KMS-11 (cell line): ENCODE data around the gene CBLC.

Experiments
- H2AFZ ChIP-seq: fragments of 200-600 bp; sonication (generic); 2 replicates; pipeline ENCODE4 v1.6.1; 2016; ENCODE audit warnings: antibody characterized with exemption, mixed run types, low read depth
- H3K27ac ChIP-seq: fragments of 200-600 bp; sonication (generic); 2 replicates; pipeline ENCODE4 v1.6.1; 2016; ENCODE audit warnings: mild to moderate bottlenecking, mixed run types
- H3K27me3 ChIP-seq: fragments of 200-600 bp; sonication (generic); 2 replicates; pipeline ENCODE4 v1.6.1; 2017; ENCODE audit warnings: mild to moderate bottlenecking, low read depth, mixed run types, moderate library complexity; ENCODE audit not compliant: insufficient read depth
- H3K36me3 ChIP-seq: fragments of 200-600 bp; sonication (generic); 2 replicates; pipeline ENCODE4 v1.6.1; 2017; ENCODE audit warnings: mild to moderate bottlenecking, mixed run types; ENCODE audit not compliant: insufficient read depth
- H3K4me1 ChIP-seq: fragments of 200-600 bp; sonication (generic); 2 replicates; pipeline ENCODE4 v1.6.1; 2016; ENCODE audit warnings: mild to moderate bottlenecking, low read depth, mixed run types; ENCODE audit not compliant: poor library complexity, severe bottlenecking
- H3K4me2 ChIP-seq: fragments of 200-600 bp; sonication (generic); 2 replicates; pipeline ENCODE4 v1.7.0; 2016; ENCODE audit warnings: mild to moderate bottlenecking, mixed run types
- H3K4me3 ChIP-seq: fragments of 200-600 bp; sonication (generic); IDR thresholded peaks from 2 replicates; pipeline ENCODE4 v1.6.1; 2017; ENCODE audit warnings: low read depth, low read length, mixed read lengths; ENCODE audit not compliant: insufficient read depth
- H3K79me2 ChIP-seq: fragments of 200-600 bp; sonication (generic); 2 replicates; pipeline ENCODE4 v1.6.1; 2016; ENCODE audit warnings: low read depth, mixed run types; ENCODE audit not compliant: insufficient read depth
- H3K9ac ChIP-seq: fragments of 200-600 bp; sonication (generic); 2 replicates; pipeline ENCODE4 v1.6.1; 2016; ENCODE audit warnings: mild to moderate bottlenecking, mixed run types
- H4K20me1 ChIP-seq: fragments of 200-600 bp; sonication (generic); 2 replicates; pipeline ENCODE4 v1.6.1; 2016; ENCODE audit warnings: mild to moderate bottlenecking, mixed run types; ENCODE audit not compliant: insufficient read depth
- TF ChIP-seq, protein P1 (sequence below): fragments of 200-600 bp; sonication (generic); conservative IDR thresholded peaks from 2 replicates; pipeline ENCODE4 v1.6.1; 2017; ENCODE audit warnings: low read depth, mild to moderate bottlenecking, antibody characterized with exemption, low read length, moderate library complexity, mixed read lengths

Gene CBLC

GRCh38 chr19:44741258-44741731 lies 36.4 kb upstream of the CBLC start:
- H3K4me3 ChIP-seq, result no peak overlapping the region
- H3K79me2 ChIP-seq, result no peaks in the 10 kb centered on the region
- TF ChIP-seq, protein P1, sequence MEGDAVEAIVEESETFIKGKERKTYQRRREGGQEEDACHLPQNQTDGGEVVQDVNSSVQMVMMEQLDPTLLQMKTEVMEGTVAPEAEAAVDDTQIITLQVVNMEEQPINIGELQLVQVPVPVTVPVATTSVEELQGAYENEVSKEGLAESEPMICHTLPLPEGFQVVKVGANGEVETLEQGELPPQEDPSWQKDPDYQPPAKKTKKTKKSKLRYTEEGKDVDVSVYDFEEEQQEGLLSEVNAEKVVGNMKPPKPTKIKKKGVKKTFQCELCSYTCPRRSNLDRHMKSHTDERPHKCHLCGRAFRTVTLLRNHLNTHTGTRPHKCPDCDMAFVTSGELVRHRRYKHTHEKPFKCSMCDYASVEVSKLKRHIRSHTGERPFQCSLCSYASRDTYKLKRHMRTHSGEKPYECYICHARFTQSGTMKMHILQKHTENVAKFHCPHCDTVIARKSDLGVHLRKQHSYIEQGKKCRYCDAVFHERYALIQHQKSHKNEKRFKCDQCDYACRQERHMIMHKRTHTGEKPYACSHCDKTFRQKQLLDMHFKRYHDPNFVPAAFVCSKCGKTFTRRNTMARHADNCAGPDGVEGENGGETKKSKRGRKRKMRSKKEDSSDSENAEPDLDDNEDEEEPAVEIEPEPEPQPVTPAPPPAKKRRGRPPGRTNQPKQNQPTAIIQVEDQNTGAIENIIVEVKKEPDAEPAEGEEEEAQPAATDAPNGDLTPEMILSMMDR, result no peak
- H3K4me1 ChIP-seq, result peaks cover 42% of the 10 kb centered on the region
- no peaks in the 10 kb centered on the region for H3K36me3 ChIP-seq
- H2AFZ ChIP-seq, result peak overlapping the region; percentile 18; the same call in 1 of the 2 replicates
- no peak overlapping the region for H3K9ac ChIP-seq
- no peak overlapping the region for H3K27ac ChIP-seq
- H3K4me2 ChIP-seq, result no peak overlapping the region
- H3K27me3 ChIP-seq, result no peaks in the 10 kb centered on the region
- H4K20me1 ChIP-seq, result no peaks in the 10 kb centered on the region

DNA sequence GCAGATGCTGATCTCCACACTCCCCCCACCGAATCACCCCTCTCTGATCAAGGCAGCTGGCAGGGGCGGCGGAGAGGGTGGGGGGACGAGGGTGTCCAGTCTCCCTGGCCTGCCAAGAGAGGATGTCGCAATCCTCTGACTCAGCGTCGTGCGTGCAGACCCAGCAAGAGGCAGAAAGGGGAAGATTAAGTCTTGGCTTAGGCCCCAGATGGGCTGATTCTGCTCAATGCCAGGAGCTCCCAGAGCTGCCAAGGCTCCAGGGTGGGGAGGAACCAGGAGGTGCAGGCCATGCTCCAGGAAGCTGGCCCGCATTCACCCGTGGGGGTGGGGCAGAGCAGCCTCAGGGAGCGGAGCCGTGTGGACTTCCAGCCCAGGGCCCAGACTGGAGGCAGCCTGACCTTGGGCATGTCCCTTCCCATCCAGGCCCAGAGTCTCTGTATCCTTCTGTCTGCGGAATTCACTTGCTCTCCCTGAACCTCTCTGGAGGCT lies 35.8 kb upstream of the CBLC start:
- Histone ChIP-seq H4K20me1 (no peaks in the 10 kb centered on the region), H3K4me1 (peaks cover 46% of the 10 kb centered on the region), H3K27ac (peak overlapping the region; percentile 53), H3K9ac (peak overlapping the region; percentile 21; the same call in 1 of the 2 replicates), H2AFZ (peak overlapping the region; percentile 85), H3K4me2 (peak overlapping the region; percentile 49), H3K36me3 (no peaks in the 10 kb centered on the region), H3K27me3 (no peaks in the 10 kb centered on the region), H3K4me3 (no peak overlapping the region), H3K79me2 (no peaks in the 10 kb centered on the region)
- TF ChIP-seq, protein P1, result no peak

DNA sequence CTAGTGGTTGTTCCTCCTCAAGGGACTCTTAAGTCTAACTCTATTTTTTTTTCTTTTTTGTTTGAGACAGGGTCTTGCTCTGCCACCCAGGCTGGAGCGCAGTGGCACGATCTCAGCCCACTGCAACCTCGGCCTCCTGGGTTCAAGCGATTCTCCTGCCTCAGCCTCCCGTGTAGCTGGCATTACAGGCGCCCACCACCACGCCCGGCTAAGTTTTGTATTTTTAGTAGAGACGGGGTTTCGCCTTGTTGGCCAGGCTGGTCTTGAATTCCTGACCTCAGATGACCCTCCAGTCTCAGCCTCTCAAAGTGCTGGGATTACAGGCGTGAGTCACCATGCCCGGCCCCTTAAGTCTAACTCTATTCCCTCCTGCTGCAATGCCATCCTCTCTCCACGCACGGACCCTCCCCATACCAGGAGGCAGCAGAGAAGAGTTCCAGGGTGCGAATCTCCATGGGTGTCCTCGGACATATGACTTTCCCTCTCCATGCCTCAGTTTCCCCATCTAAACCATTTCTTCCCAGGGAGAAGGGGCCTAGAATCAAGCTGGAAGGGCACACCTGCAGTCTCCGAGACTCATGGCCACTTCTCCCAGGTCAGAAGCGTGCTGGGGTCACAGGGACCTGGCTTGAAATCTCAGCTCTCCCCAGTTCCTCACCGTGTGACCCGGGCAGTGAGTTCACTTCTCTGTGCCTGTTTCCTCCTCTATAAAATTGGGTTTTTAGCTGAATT lies 35.2 kb upstream of the CBLC start:
- H3K36me3 ChIP-seq, result no peaks in the 10 kb centered on the region
- H3K79me2 ChIP-seq, result no peaks in the 10 kb centered on the region
- H3K27me3 ChIP-seq, result no peaks in the 10 kb centered on the region
- peak overlapping the region; percentile 49 for H3K4me2 ChIP-seq
- H2AFZ ChIP-seq, result peak overlapping the region; percentile 85
- peak overlapping the region; percentile 53 for H3K27ac ChIP-seq
- peaks cover 49% of the 10 kb centered on the region for H3K4me1 ChIP-seq
- no peak overlapping the region; the same call in 1 of the 2 replicates for H3K9ac ChIP-seq
- no peak overlapping the region for H3K4me3 ChIP-seq
- TF ChIP-seq, protein P1, result no peak
- no peaks in the 10 kb centered on the region for H4K20me1 ChIP-seq

GRCh38 chr19:44744871-44745332 lies 32.8 kb upstream of the CBLC start:
- no peak overlapping the region for H3K27ac ChIP-seq
- no peak overlapping the region for H3K4me2 ChIP-seq
- H3K36me3 ChIP-seq, result no peaks in the 10 kb centered on the region
- TF ChIP-seq, protein P1, result no peak
- H2AFZ ChIP-seq, result no peak overlapping the region
- H3K79me2 ChIP-seq, result peaks cover 12% of the 10 kb centered on the region
- no peak overlapping the region for H3K4me3 ChIP-seq
- H4K20me1 ChIP-seq, result no peaks in the 10 kb centered on the region
- peaks cover 45% of the 10 kb centered on the region for H3K4me1 ChIP-seq
- no peak overlapping the region for H3K9ac ChIP-seq
- H3K27me3 ChIP-seq, result no peaks in the 10 kb centered on the region
